Measurements from ENCODE around the gene SH3TC1. TPM values are rescaled to one million over a fixed set of nuclear protein-coding genes. Genes with fewer than 3 reads are reported as not detected.

The SH3TC1 gene
- total RNA-seq, 1 donor from 2014 or later = 50.6 TPM

DNA sequence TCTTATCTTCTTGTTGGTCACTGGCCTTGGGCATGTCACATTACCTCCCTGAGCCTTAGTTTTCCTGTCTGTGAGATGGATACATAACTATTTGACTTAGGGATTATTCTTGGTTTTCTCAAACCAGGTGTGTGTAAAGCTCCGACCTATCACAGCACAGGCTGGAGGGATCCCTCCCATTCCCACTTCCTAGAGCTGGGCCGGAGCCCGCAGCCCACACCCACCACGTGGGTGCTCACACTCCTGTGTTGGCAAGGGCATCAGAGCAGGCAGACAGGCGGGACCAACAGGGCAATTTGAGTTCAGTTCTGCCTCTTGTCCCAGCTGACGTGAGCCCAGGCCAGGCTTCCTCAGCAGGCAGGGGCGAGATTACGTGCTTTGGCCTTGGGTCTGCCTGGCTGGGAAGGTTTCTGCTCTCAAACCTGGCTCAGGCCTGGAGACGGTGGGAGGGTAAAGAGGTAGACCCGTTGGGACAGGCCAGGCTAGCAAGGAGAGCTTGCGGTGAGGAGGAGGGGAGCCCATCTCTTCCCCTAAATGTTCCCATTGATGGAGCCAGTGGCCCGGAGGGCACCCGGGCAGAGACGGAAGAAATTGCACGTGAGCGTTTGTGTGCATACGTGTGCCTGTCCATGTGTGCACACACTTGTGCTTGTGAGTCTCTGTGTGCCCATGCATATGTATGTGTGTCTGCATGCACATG lies 734 bp upstream of the SH3TC1 start:
- Histone ChIP-seq H3K27me3 (no peaks in the 10 kb centered on the region), H3K36me3 (no peaks in the 10 kb centered on the region), H3K4me1 (peaks cover 52% of the 10 kb centered on the region), H3K27ac (peak overlapping the region; percentile 71), H3K9me3 (no peaks in the 10 kb centered on the region), H3K4me3 (peak overlapping the region; percentile 34 to 40)
- no peak for DNase-seq (ENCODE audit: extremely low spot score in 2 of 2)
- TF ChIP-seq, protein P1, sequence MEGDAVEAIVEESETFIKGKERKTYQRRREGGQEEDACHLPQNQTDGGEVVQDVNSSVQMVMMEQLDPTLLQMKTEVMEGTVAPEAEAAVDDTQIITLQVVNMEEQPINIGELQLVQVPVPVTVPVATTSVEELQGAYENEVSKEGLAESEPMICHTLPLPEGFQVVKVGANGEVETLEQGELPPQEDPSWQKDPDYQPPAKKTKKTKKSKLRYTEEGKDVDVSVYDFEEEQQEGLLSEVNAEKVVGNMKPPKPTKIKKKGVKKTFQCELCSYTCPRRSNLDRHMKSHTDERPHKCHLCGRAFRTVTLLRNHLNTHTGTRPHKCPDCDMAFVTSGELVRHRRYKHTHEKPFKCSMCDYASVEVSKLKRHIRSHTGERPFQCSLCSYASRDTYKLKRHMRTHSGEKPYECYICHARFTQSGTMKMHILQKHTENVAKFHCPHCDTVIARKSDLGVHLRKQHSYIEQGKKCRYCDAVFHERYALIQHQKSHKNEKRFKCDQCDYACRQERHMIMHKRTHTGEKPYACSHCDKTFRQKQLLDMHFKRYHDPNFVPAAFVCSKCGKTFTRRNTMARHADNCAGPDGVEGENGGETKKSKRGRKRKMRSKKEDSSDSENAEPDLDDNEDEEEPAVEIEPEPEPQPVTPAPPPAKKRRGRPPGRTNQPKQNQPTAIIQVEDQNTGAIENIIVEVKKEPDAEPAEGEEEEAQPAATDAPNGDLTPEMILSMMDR (IDR thresholded peaks at IDR 0.05) = no peak
- TF ChIP-seq POLR2AphosphoS5 (IDR thresholded peaks at IDR 0.05; ENCODE audit: insufficient read depth in 1 of 2, low read depth in 1 of 2) (no peak), POLR2A (IDR thresholded peaks at IDR 0.05) (no peak)
- intact Hi-C loops (cut with DNase I) = no loop called here

DNA sequence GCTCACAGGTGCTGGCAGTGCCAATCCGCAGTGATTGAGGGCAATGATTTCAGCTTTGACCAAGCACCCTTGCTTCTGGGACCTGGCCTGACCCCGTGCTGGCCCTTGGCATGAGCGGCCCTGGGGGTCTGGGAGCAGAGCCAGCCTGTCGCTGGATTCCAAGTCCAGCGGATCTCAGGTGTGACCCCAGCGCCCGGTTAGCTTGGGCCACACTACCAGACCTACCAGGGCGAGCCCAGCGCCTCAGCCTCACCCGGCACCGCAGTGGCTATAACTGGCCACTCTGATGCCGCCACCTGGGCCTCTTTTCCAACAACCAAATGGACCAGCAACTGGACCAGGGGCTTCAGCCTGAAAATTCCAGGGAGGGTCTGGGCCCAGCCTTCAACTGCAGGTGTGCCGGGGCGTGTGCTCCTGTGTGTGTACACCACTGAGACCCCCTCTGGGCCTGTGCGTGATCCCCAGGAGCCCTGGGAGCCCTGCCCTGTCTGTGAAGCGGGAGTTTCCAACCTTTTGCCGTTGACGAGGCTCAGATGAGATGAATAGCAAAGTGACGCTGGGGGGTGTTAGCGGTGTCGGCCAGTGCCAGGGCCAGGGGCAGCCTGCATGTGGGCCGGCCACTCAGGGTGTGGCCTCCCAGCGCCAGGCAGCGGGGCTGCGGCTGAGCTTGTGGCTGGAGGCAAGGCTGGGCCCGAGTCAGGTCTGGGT lies 658 bp downstream of the SH3TC1 start:
- no peaks in the 10 kb centered on the region for H3K27me3 ChIP-seq
- peaks cover 52% of the 10 kb centered on the region for H3K4me1 ChIP-seq
- H3K36me3 ChIP-seq = no peaks in the 10 kb centered on the region
- TF ChIP-seq POLR2A (IDR thresholded peaks at IDR 0.05) (no peak), POLR2AphosphoS5 (IDR thresholded peaks at IDR 0.05; ENCODE audit: insufficient read depth in 1 of 2, low read depth in 1 of 2) (no peak)
- TF ChIP-seq, protein P1 (IDR thresholded peaks at IDR 0.05) = no peak
- no peak for DNase-seq (ENCODE audit: extremely low spot score in 2 of 2)
- no peaks in the 10 kb centered on the region for H3K9me3 ChIP-seq
- H3K27ac ChIP-seq = peak overlapping the region; percentile 71
- intact Hi-C loops (cut with DNase I) = no loop called here
- H3K4me3 ChIP-seq = peak overlapping the region; percentile 34 to 40

DNA sequence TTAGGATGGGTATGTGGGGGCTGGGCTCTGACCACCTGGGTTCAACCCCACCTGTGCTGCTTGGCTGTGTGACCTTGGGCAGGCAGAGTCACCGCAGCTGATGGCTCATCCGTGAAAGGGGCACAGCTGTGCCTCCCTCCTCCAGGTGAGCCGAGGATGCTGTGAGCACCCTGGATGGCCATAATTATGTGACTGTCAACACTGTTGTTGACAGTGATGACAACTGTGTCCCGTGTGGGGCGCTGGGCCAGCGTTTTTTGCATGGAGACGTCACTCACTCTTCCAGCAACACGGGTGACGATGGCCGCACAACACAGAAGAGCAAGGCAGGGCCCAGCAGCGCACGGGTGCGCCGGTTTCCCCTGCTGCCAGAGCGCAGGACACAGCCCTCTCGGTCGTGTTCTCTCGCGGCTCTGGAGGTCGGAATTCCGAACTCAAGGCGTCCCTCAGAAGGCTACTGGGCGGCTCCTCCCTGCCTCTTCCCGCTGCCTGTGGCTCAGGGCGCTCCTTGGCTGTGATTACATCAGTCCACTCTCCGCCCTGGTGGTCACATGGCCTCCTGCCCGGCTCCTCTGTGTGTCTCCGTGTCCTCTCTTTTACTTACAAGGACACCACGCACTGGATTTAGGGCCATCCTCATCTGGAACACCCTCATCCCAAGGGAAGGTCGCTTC lies 1.3 kb downstream of the SH3TC1 start:
- DNase-seq (ENCODE audit: extremely low spot score in 2 of 2) = no peak
- intact Hi-C loops (cut with DNase I) = no loop called here

DNA sequence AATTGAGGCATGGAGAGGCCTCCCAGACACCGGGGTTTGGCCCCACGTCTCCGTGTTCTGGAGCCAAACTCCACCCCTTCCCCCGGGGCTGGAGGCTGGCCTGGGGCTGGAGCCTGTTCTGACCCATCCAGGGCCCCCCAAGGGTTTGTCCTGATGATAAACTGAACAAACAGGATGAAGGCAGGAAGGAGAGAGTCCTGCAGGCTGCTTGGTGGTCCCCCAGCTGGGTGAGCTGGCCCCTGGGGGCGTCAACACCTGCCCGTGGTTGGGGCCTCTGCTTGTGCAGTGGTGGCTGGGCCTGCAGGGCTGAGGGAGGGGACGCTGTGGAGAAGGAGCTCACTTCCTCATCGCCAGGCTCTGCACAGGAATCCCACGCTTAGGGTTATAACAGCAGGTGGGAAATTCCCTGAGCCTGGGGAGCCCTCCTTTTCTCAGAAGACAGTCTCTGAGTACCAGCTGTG lies 2.3 kb downstream of the SH3TC1 start:
- no peak for DNase-seq (ENCODE audit: extremely low spot score in 2 of 2)
- no peaks in the 10 kb centered on the region for H3K36me3 ChIP-seq
- peaks cover 61% of the 10 kb centered on the region for H3K4me1 ChIP-seq
- TF ChIP-seq, protein P1 (IDR thresholded peaks at IDR 0.05) = no peak
- TF ChIP-seq POLR2A (IDR thresholded peaks at IDR 0.05) = no peak
- no peak for TF ChIP-seq POLR2AphosphoS5 (IDR thresholded peaks at IDR 0.05; ENCODE audit: insufficient read depth in 1 of 2, low read depth in 1 of 2)
- peak overlapping the region; percentile 34 to 40 for H3K4me3 ChIP-seq
- peak overlapping the region; percentile 71 for H3K27ac ChIP-seq
- H3K9me3 ChIP-seq = no peaks in the 10 kb centered on the region
- intact Hi-C loops (cut with DNase I) = no loop called here
- no peaks in the 10 kb centered on the region for H3K27me3 ChIP-seq

More for the DNA sequence above, 1.3 kb downstream of the SH3TC1 start:
- Histone ChIP-seq H3K4me3 (peak overlapping the region; percentile 34 to 40), H3K4me1 (peaks cover 52% of the 10 kb centered on the region), H3K36me3 (no peaks in the 10 kb centered on the region), H3K27ac (peak overlapping the region; percentile 71), H3K27me3 (no peaks in the 10 kb centered on the region), H3K9me3 (no peaks in the 10 kb centered on the region)
- TF ChIP-seq POLR2A (IDR thresholded peaks at IDR 0.05) (no peak), POLR2AphosphoS5 (IDR thresholded peaks at IDR 0.05; ENCODE audit: insufficient read depth in 1 of 2, low read depth in 1 of 2) (peak in 1 of 2 donors; percentile 54)
- TF ChIP-seq, protein P1 (IDR thresholded peaks at IDR 0.05) = no peak

Measured in vagina (tissue), 2 donors.